ENCODE results near the gene MAPKAP1. TPM values are rescaled to one million over a fixed set of nuclear protein-coding genes. Genes with fewer than 3 reads are reported as not detected.

The MAPKAP1 gene
- total RNA-seq, 4 donors from 2014 or later: 54.1 to 195 (median 61.9) TPM

GRCh38 chr9:125750627-125751011 is 43.6 kb upstream of the MAPKAP1 start:
- H3K36me3 ChIP-seq: no peaks in the 10 kb centered on the region
- intact Hi-C loops (cut with DNase I; ENCODE audit: low total_unique reads): no loop called here
- no peak for DNase-seq
- TF ChIP-seq CTCF (IDR thresholded peaks at IDR 0.05) (no peak), POLR2A (IDR thresholded peaks at IDR 0.05) (no peak)
- H3K4me3 ChIP-seq: peak overlapping the region in 1 of 2 donors; percentile 15
- H3K27me3 ChIP-seq: no peaks in the 10 kb centered on the region
- no peaks in the 10 kb centered on the region for H3K4me1 ChIP-seq
- no peaks in the 10 kb centered on the region for H3K9me3 ChIP-seq
- peak overlapping the region; percentile 39 to 92 for H3K27ac ChIP-seq

GRCh38 chr9:125749951-125750626 is 43.1 kb upstream of the MAPKAP1 start:
- intact Hi-C loops (cut with DNase I; ENCODE audit: low total_unique reads): no loop called here
- Histone ChIP-seq H3K4me3 (peak overlapping the region in 1 of 2 donors; percentile 15), H3K9me3 (no peaks in the 10 kb centered on the region), H3K36me3 (no peaks in the 10 kb centered on the region), H3K27me3 (no peaks in the 10 kb centered on the region), H3K27ac (peak overlapping the region; percentile 39 to 92), H3K4me1 (no peaks in the 10 kb centered on the region)
- TF ChIP-seq POLR2A (IDR thresholded peaks at IDR 0.05) (no peak), CTCF (IDR thresholded peaks at IDR 0.05) (no peak)
- no peak for DNase-seq

GRCh38 chr9:125749287-125749935 is 42.4 kb upstream of the MAPKAP1 start:
- Histone ChIP-seq H3K27ac (peak overlapping the region in 1 of 2 donors; percentile 92), H3K27me3 (no peaks in the 10 kb centered on the region), H3K36me3 (no peaks in the 10 kb centered on the region), H3K4me1 (no peaks in the 10 kb centered on the region), H3K9me3 (no peaks in the 10 kb centered on the region), H3K4me3 (peak overlapping the region; percentile 70 to 74)
- no peak for DNase-seq
- intact Hi-C loops (cut with DNase I; ENCODE audit: low total_unique reads): no loop called here
- TF ChIP-seq CTCF (IDR thresholded peaks at IDR 0.05) (no peak), POLR2A (IDR thresholded peaks at IDR 0.05) (no peak)

- H3K4me1 ChIP-seq: no peaks in the 10 kb centered on the region
- peak overlapping the region; percentile 70 to 74 for H3K4me3 ChIP-seq
- no peaks in the 10 kb centered on the region for H3K36me3 ChIP-seq
- TF ChIP-seq CTCF (IDR thresholded peaks at IDR 0.05) (no peak), POLR2A (IDR thresholded peaks at IDR 0.05) (no peak)
- no peaks in the 10 kb centered on the region for H3K27me3 ChIP-seq
- H3K9me3 ChIP-seq: no peaks in the 10 kb centered on the region
- H3K27ac ChIP-seq: peak overlapping the region; percentile 85 to 92
- intact Hi-C loops (cut with DNase I; ENCODE audit: low total_unique reads): no loop called here
- DNase-seq: no peak
Measured at GRCh38 chr9:125748446-125749099, 41.6 kb upstream of the MAPKAP1 start.
